GM12878 (cell line): ENCODE data around the gene AVL9. TPM values are rescaled to one million over a fixed set of nuclear protein-coding genes. Genes with fewer than 3 reads are reported as not detected.

Source experiments
- ATAC-seq: fragments of 200-7000 bp; cut with Tn5 transposase; 3 replicates; pipeline ENCODE4 v1.9.1; 2020; ENCODE audit warnings: mild to moderate bottlenecking, moderate library complexity
- BruUV-seq: library from RNA; stranded (reverse); fragments of 400-500 nt; replicated peaks from 2 replicates; lab custom pipeline; 2021; lab: Mats Ljungman, UMichigan
- CTCF ChIA-PET: fragments of 300-600 bp; sonication (Branson Sonifier 250); formaldehyde crosslinking; extraction: SDS; loops from one replicate; lab custom pipeline; 2021; ENCODE audit warnings: inconsistent platforms; lab: Yijun Ruan, JAX
- POLR2A ChIA-PET: fragments of 350-600 bp; formaldehyde crosslinking; extraction: SDS; loops from one replicate; lab custom pipeline; 2021; ENCODE audit warnings: inconsistent platforms; lab: Charles Lee
- RAD21 ChIA-PET: fragments of 300-600 bp; sonication (Branson Sonifier 250); formaldehyde crosslinking; loops from one replicate; lab custom pipeline; 2023; ENCODE audit warnings: antibody characterized with exemption; ENCODE audit not compliant: unreplicated experiment; lab: Charles Lee
- SMC1A ChIA-PET: fragments of 300-600 bp; sonication (Branson Sonifier 250); formaldehyde crosslinking; loops from one replicate; lab custom pipeline; 2023; ENCODE audit not compliant: unreplicated experiment, uncharacterized antibody; lab: Charles Lee
- DNase-seq: peaks from one replicate; pipeline ENCODE4 v3.0.0-alpha.2; 2011; ENCODE audit warnings: low read depth, low spot score
- FAIRE-seq: peaks from 3 replicates; lab custom pipeline; 2011; peaks lifted over from hg19 to GRCh38; lab: Jason Lieb, UNC
- H2AFZ ChIP-seq: 2 replicates; pipeline ENCODE4 v1.6.0; 2011; ENCODE audit warnings: low read depth, low read length, control low read depth; ENCODE audit not compliant: control insufficient read depth
- H3K27ac ChIP-seq: 2 replicates; pipeline ENCODE4 v1.5.1; 2011; ENCODE audit warnings: control low read depth; ENCODE audit not compliant: control insufficient read depth, insufficient read depth
- H3K27me3 ChIP-seq, 2 experiments: replicated peaks in 1 of 2; 2 replicates each; pipeline versions ENCODE4 v1.6.0 to v1.6.1; 2011; ENCODE audit warnings: low read length in 1 of 2; ENCODE audit not compliant: control insufficient read depth in 2 of 2, insufficient read depth in 2 of 2
- H3K36me3 ChIP-seq, 2 experiments: 2 replicates each; pipeline ENCODE4 v1.5.1; 2011; ENCODE audit warnings: low read length in 1 of 2; ENCODE audit not compliant: control insufficient read depth in 2 of 2, insufficient read depth in 2 of 2
- H3K4me1 ChIP-seq: 2 replicates; pipeline ENCODE4 v1.6.1; 2011; ENCODE audit warnings: mild to moderate bottlenecking, low read length, moderate library complexity, mixed read lengths; ENCODE audit not compliant: control insufficient read depth, insufficient read depth
- H3K4me2 ChIP-seq: 2 replicates; pipeline ENCODE4 v1.6.0; 2011; ENCODE audit warnings: control low read depth; ENCODE audit not compliant: control insufficient read depth, insufficient read depth
- H3K4me3 ChIP-seq: fragments of 200-600 bp; sonication (generic); 2 replicates; pipeline ENCODE4 v1.5.1; 2016
- H3K79me2 ChIP-seq: 2 replicates; pipeline ENCODE4 v1.6.0; 2011; ENCODE audit warnings: low read length; ENCODE audit not compliant: control insufficient read depth, insufficient read depth
- H3K9ac ChIP-seq: 2 replicates; pipeline ENCODE4 v1.8.0; 2011; ENCODE audit warnings: low read length, control low read depth, mixed read lengths; ENCODE audit not compliant: control insufficient read depth, insufficient read depth
- H3K9me3 ChIP-seq: replicated peaks from 3 replicates; pipeline ENCODE4 v1.5.1; 2011; ENCODE audit warnings: mild to moderate bottlenecking, low read length; ENCODE audit not compliant: control insufficient read depth, insufficient read depth
- H4K20me1 ChIP-seq: 2 replicates; pipeline ENCODE4 v1.6.0; 2011; ENCODE audit not compliant: control insufficient read depth, insufficient read depth
- ATF7 ChIP-seq: fragments of 450-650 bp; IDR thresholded peaks from 2 replicates; pipeline ENCODE4 v1.6.1; 2016; ENCODE audit warnings: low read depth, mild to moderate bottlenecking
- BCL11A ChIP-seq: IDR thresholded peaks from 2 replicates; pipeline ENCODE4 v1.6.1; 2011; ENCODE audit warnings: low read depth, low read length
- CBFB ChIP-seq: IDR thresholded peaks from 2 replicates; pipeline ENCODE4 v1.6.1; 2016; ENCODE audit warnings: antibody characterized with exemption, low read depth
- DPF2 ChIP-seq: fragments of 450-650 bp; IDR thresholded peaks from 2 replicates; pipeline ENCODE4 v1.6.1; 2017; ENCODE audit warnings: mild to moderate bottlenecking
- ETV6 ChIP-seq, 2 experiments: fragments of 450-650 bp in 1 of 2; IDR thresholded peaks in 1 of 2; conservative IDR thresholded peaks in 1 of 2; 2 replicates each; pipeline ENCODE4 v1.6.1; 2014; ENCODE audit warnings: antibody characterized with exemption in 1 of 2, borderline replicate concordance in 1 of 2, low read depth in 1 of 2, mild to moderate bottlenecking in 1 of 2, moderate library complexity in 1 of 2
- FOS ChIP-seq: IDR thresholded peaks from 3 replicates; pipeline ENCODE4 v1.6.1; 2011; ENCODE audit warnings: borderline replicate concordance; ENCODE audit not compliant: insufficient read length; ENCODE audit errors: extremely low read depth
- MLLT1 ChIP-seq: fragments of 450-650 bp; IDR thresholded peaks from 2 replicates; pipeline ENCODE4 v1.6.1; 2016; ENCODE audit warnings: mild to moderate bottlenecking
- MXI1 ChIP-seq: fragments of 150-350 bp; IDR thresholded peaks from 2 replicates; pipeline ENCODE4 v1.6.1; 2011; ENCODE audit warnings: low read depth, mild to moderate bottlenecking, inconsistent platforms, low read length, improper control_type of control experiment
- NFYB ChIP-seq: IDR thresholded peaks from 2 replicates; pipeline ENCODE4 v1.6.1; 2011; ENCODE audit warnings: low read depth, mild to moderate bottlenecking, low read length, improper control_type of control experiment, moderate library complexity; ENCODE audit not compliant: insufficient read depth
- PBX3 ChIP-seq: IDR thresholded peaks from 2 replicates; pipeline ENCODE4 v1.6.1; 2011; ENCODE audit warnings: mild to moderate bottlenecking, low read depth, low read length, moderate library complexity; ENCODE audit not compliant: insufficient replicate concordance
- PKNOX1 ChIP-seq: fragments of 450-650 bp; IDR thresholded peaks from 2 replicates; pipeline ENCODE4 v1.6.1; 2016; ENCODE audit warnings: mild to moderate bottlenecking
- RB1 ChIP-seq: fragments of 450-650 bp; formaldehyde crosslinking; IDR thresholded peaks from 2 replicates; pipeline ENCODE4 v1.6.1; 2017; ENCODE audit warnings: mild to moderate bottlenecking, borderline replicate concordance
- RELA ChIP-seq: fragments of 450-650 bp; IDR thresholded peaks from 2 replicates; pipeline ENCODE4 v1.8.0; 2014; ENCODE audit warnings: borderline replicate concordance; ENCODE audit not compliant: partially characterized antibody
- RUNX3 ChIP-seq: IDR thresholded peaks from 2 replicates; pipeline ENCODE4 v1.6.1; 2012; ENCODE audit warnings: low read length, inconsistent platforms
- ZNF207 ChIP-seq: fragments of 450-650 bp; IDR thresholded peaks from 2 replicates; pipeline ENCODE4 v1.6.1; 2014; ENCODE audit warnings: antibody characterized with exemption, mild to moderate bottlenecking, borderline replicate concordance
- ZZZ3 ChIP-seq: IDR thresholded peaks from 2 replicates; pipeline ENCODE4 v1.6.1; 2011; ENCODE audit warnings: low read depth; ENCODE audit not compliant: control insufficient read depth, insufficient read length
- WGBS: methylation state at CpG from one replicate; pipeline ENCODE4 v1.1.6; 2016; ENCODE audit warnings: low lambda C conversion rate; ENCODE audit not compliant: insufficient replicate concordance, insufficient coverage; ENCODE audit errors: missing lambda C conversion rate; 5-methylcytosine and 5-hydroxymethylcytosine counted together
- in situ Hi-C: fragments of 300-500 bp; cut with MboI; formaldehyde crosslinking; loops from 9 replicates; pipeline ENCODE4 v1.14.3; 2018; ENCODE audit warnings: mixed read lengths
- intact Hi-C: fragments of 100-400 bp; cut with micrococcal nuclease; formaldehyde crosslinking; loops from one replicate; pipeline ENCODE4 v1.14.2; 2022; ENCODE audit not compliant: unreplicated experiment
- polyA plus RNA-seq, 11 experiments: library from polyadenylated mRNA; depleted of rRNA in 4 of 11; unstranded in 6 of 11; stranded (reverse) in 5 of 11; fragments of >200 nt; fragmentation: Nextera tagmentation in 4 of 11; fragmentation: Illumina TruSeq in 1 of 11; extraction: Ambion mirVana in 4 of 11; extraction: Trizol in 1 of 11; gene quantifications; 1 replicate in 1 of 11; 2 replicates in 10 of 11; pipeline versions ENCODE4 v1.2.1 to v1.2.3, GENCODE V29; 2011 to 2016; ENCODE audit warnings: inconsistent platforms in 2 of 11, missing spikeins in 2 of 11, low read depth in 1 of 11
- total RNA-seq, 4 experiments: library from RNA; depleted of rRNA in 3 of 4; stranded (reverse); fragments of >200 nt in 3 of 4; fragmentation: Illumina TruSeq in 1 of 4; extraction: Trizol in 1 of 4; gene quantifications; 2 replicates each; pipeline versions ENCODE4 v1.2.1 to v1.2.3, GENCODE V29; 2013 to 2021

Gene AVL9
- total and polyA plus RNA-seq, 10 of the 15 experiments (the other 5 are each of a cell fraction or from before 2014, with no cell fraction given) = 4.5 to 41.6 (median 20.1) TPM

- TF ChIP-seq MLLT1 (no peak), ZNF207 (no peak), RUNX3 (peak; percentile 5; the same call in 1 of the 2 replicates), BCL11A (no peak), FOS (no peak), RB1 (no peak; the same call in 1 of the 2 replicates), DPF2 (no peak), RELA (no peak)
Observed at GRCh38 chr7:32494946-32495297, 367 bp upstream of the AVL9 start (continued).

- H4K20me1 ChIP-seq = no peaks in the 10 kb centered on the region
- WGBS = 3% methylated on average over 10 of the region's 10 CpGs
- DNase-seq = no peak
- ATAC-seq = no peak
- ChIA-PET CTCF (interaction anchor here (0.8 to 1.7 kb wide), 4 partner anchors 10 to 61 kb away, joined by 3 to 4 read pairs (median 3); no protein-coding TSS in a partner anchor), RAD21 (interaction anchor here (1.0 to 1.5 kb wide), 4 partner anchors 9 to 557 kb away, joined by 3 to 4 read pairs (median 4); no protein-coding TSS in a partner anchor)
- H3K27ac ChIP-seq = peak overlapping the region; percentile 88
- no peaks in the 10 kb centered on the region for H3K36me3 ChIP-seq
- in situ Hi-C loops = no loop called here
- no peaks in the 10 kb centered on the region; the same call in 2 of the 3 replicates for H3K9me3 ChIP-seq
- peak overlapping the region; percentile 84 for H3K9ac ChIP-seq
- H3K4me2 ChIP-seq = peak overlapping the region; percentile 53
- peaks cover 3% of the 10 kb centered on the region; the same call in 1 of the 2 replicates for H3K4me1 ChIP-seq
- TSS peak; percentile 77 for BruUV-seq
- peak; percentile 23 for FAIRE-seq
- H2AFZ ChIP-seq = peak overlapping the region; percentile 62
- intact Hi-C loops = loop anchor here (10.0 kb wide), 1 partner anchor 399 kb away; the partner anchor contains the start of gene KBTBD2
- H3K27me3 ChIP-seq = no peaks in the 10 kb centered on the region
- no peak for TF ChIP-seq ZZZ3
- TF ChIP-seq MXI1 = peak; percentile 56; the same call in 1 of the 2 replicates
- peak; percentile 71 for TF ChIP-seq PKNOX1
- 0 out of 2 replicates have a peak, but pooled peaks have one; percentile 13 for TF ChIP-seq CBFB
- peak; percentile 27 for TF ChIP-seq PBX3
- TF ChIP-seq ATF7 = peak; percentile 61
- 0 out of 2 replicates have a peak, but pooled peaks have one; percentile 31 for TF ChIP-seq NFYB
- TF ChIP-seq ETV6 (conservative IDR thresholded peaks at IDR 0.05 in 1 of 2, IDR thresholded peaks at IDR 0.05 in 1 of 2; ENCODE audit: borderline replicate concordance in 1 of 2, low read depth in 1 of 2) = no peak
- TF ChIP-seq, all 136 proteins: peak for 6
- ChIA-PET POLR2A (interaction anchor here (0.6 to 2.0 kb wide), 9 partner anchors 10 to 612 kb away, joined by 3 to 9 read pairs (median 4); partner anchors contain the start of gene KBTBD2), SMC1A (interaction anchor here (0.5 to 2.4 kb wide), 10 partner anchors 9 to 1499 kb away, joined by 3 to 8 read pairs (median 4); partner anchors contain the start of gene KBTBD2)
- Histone ChIP-seq H3K79me2 (peaks cover 42% of the 10 kb centered on the region), H3K4me3 (peak overlapping the region; percentile 94)
Observed at GRCh38 chr7:32496052-32496813, 944 bp downstream of the AVL9 start.
